Common myeloid progenitor, CD34-positive (primary cell): ENCODE results near the gene MEGF11.

Experiments
- CTCF ChIA-PET: fragments of 350-600 bp; sonication (Branson Sonifier 250); formaldehyde crosslinking; loops from one replicate; lab custom pipeline; 2021; ENCODE audit warnings: antibody characterized with exemption; lab: Charles Lee
- POLR2A ChIA-PET: fragments of 350-600 bp; sonication (Branson Sonifier 250); formaldehyde crosslinking; loops from one replicate; lab custom pipeline; 2021; ENCODE audit warnings: antibody characterized with exemption; lab: Charles Lee
- DNase-seq, 3 donors: peaks; one replicate each; pipeline versions ENCODE4 v3.0.0 to v3.0.0-alpha.2; 2013
- H3K27ac ChIP-seq, 2 experiments: 1 replicate in 1 of 2; 2 replicates in 1 of 2; pipeline ENCODE4 v1.7.0; 2013; ENCODE audit warnings: inconsistent platforms in 2 of 2, low read length in 2 of 2, mild to moderate bottlenecking in 2 of 2, low read depth in 1 of 2, moderate library complexity in 1 of 2; ENCODE audit not compliant: severe bottlenecking in 2 of 2, insufficient read depth in 1 of 2, poor library complexity in 1 of 2
- H3K27me3 ChIP-seq, 5 experiments: replicated peaks in 2 of 5; 1 replicate in 3 of 5; 2 replicates in 2 of 5; pipeline versions ENCODE4 v1.6.1 to v1.7.0; 2013; ENCODE audit warnings: low read length in 4 of 5, mild to moderate bottlenecking in 2 of 5, moderate library complexity in 2 of 5, inconsistent platforms in 1 of 5; ENCODE audit not compliant: insufficient read depth in 5 of 5, control insufficient read depth in 4 of 5
- H3K36me3 ChIP-seq, 4 experiments: 1 replicate in 2 of 4; 2 replicates in 2 of 4; pipeline versions ENCODE4 v1.6.1 to v1.7.0; 2013; ENCODE audit warnings: low read length in 3 of 4, control low read depth in 1 of 4, mild to moderate bottlenecking in 1 of 4; ENCODE audit not compliant: control insufficient read depth in 4 of 4, insufficient read depth in 4 of 4
- H3K4me1 ChIP-seq, 4 experiments: 1 replicate in 3 of 4; 2 replicates in 1 of 4; pipeline versions ENCODE4 v1.6.1 to v1.7.1; 2013; ENCODE audit warnings: low read length in 3 of 4, mild to moderate bottlenecking in 3 of 4, control low read depth in 1 of 4, inconsistent platforms in 1 of 4, moderate library complexity in 1 of 4; ENCODE audit not compliant: control insufficient read depth in 4 of 4, insufficient read depth in 4 of 4; ENCODE audit errors: control extremely low read depth in 1 of 4
- H3K4me3 ChIP-seq, 7 experiments: 1 replicate in 4 of 7; 2 replicates in 3 of 7; pipeline versions ENCODE4 v1.5.1 to v1.7.0; 2013; ENCODE audit warnings: mild to moderate bottlenecking in 7 of 7, low read length in 6 of 7, moderate library complexity in 6 of 7, inconsistent platforms in 2 of 7, low read depth in 2 of 7, control low read depth in 1 of 7; ENCODE audit not compliant: insufficient read depth in 4 of 7, control insufficient read depth in 1 of 7; ENCODE audit errors: extremely low read depth in 1 of 7
- H3K9me3 ChIP-seq, 5 experiments: 1 replicate in 4 of 5; 2 replicates in 1 of 5; pipeline versions ENCODE4 v1.6.1 to v1.7.1; 2013; ENCODE audit warnings: low read length in 4 of 5, mild to moderate bottlenecking in 2 of 5, inconsistent platforms in 1 of 5, low read depth in 1 of 5, moderate library complexity in 1 of 5; ENCODE audit not compliant: control insufficient read depth in 4 of 5, insufficient read depth in 2 of 5; ENCODE audit errors: control extremely low read depth in 1 of 5
- WGBS: methylation state at CpG from one replicate; pipeline ENCODE4 v1.1.5; 2013; ENCODE audit not compliant: insufficient coverage; 5-methylcytosine and 5-hydroxymethylcytosine counted together

MEGF11 gene

GRCh38 chr15:65917936-65918335 is 335.6 kb downstream of the MEGF11 start:
- WGBS = 100% methylated on average over 4 of the region's 4 CpGs
- Histone ChIP-seq H3K9me3 (no peaks in the 10 kb centered on the region), H3K4me1 (peaks cover 0 to 4% (median 0%) of the 10 kb centered on the region in 4 experiments), H3K4me3 (no peak overlapping the region), H3K27me3 (no peaks in the 10 kb centered on the region), H3K27ac (no peak overlapping the region), H3K36me3 (peaks cover 0 to 6% (median 0%) of the 10 kb centered on the region in 4 experiments)
- ChIA-PET CTCF (no interaction called here), POLR2A (no interaction called here)
- DNase-seq = no peak

DNA sequence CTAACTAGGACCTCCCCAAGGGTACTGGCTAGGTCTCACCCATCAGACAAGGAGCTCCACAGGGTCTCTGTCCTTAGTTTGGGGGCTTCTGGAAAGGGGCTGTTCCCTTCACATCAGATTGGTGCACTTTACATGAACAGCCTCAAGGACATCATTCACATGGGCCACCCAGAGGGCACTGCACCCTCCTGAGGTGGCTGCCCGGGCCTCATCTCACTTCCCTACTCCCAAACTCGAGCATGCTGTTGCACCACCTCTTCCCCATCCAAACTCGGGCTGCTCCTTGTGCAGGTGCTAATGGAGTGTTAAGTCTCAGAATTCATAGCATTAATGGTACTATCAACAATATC is 336.2 kb downstream of the MEGF11 start:
- Histone ChIP-seq H3K27me3 (no peaks in the 10 kb centered on the region), H3K4me1 (peaks cover 0 to 4% (median 0%) of the 10 kb centered on the region in 4 experiments), H3K4me3 (no peak overlapping the region), H3K27ac (no peak overlapping the region), H3K36me3 (peaks cover 0 to 6% (median 0%) of the 10 kb centered on the region in 4 experiments), H3K9me3 (no peaks in the 10 kb centered on the region)
- 90% methylated on average over 2 of the region's 3 CpGs for WGBS
- ChIA-PET POLR2A (no interaction called here), CTCF (no interaction called here)
- DNase-seq = no peak

- Histone ChIP-seq H3K36me3 (peaks cover 0 to 6% (median 2%) of the 10 kb centered on the region in 4 experiments), H3K9me3 (no peaks in the 10 kb centered on the region), H3K4me1 (peaks cover 0 to 4% (median 0%) of the 10 kb centered on the region in 4 experiments), H3K4me3 (no peak overlapping the region), H3K27ac (no peak overlapping the region), H3K27me3 (no peaks in the 10 kb centered on the region)
- WGBS = 88% methylated on average over 15 of the region's 16 CpGs
- peak in 2 of 3 donors; percentile 17 to 23 for DNase-seq
- POLR2A ChIA-PET = no interaction called here
- CTCF ChIA-PET = interaction anchor here (0.6 kb wide), 1 partner anchor 369 kb away, joined by 3 read pairs; no protein-coding TSS in a partner anchor
These were observed 336.7 kb downstream of the MEGF11 start for GRCh38 chr15:65916664-65917406.

GRCh38 chr15:65916041-65916663 is 337.4 kb downstream of the MEGF11 start:
- Histone ChIP-seq H3K27ac (no peak overlapping the region), H3K4me3 (no peak overlapping the region), H3K36me3 (peaks cover 0 to 7% (median 4%) of the 10 kb centered on the region in 4 experiments), H3K27me3 (no peaks in the 10 kb centered on the region), H3K9me3 (no peaks in the 10 kb centered on the region), H3K4me1 (peaks cover 0 to 4% (median 0%) of the 10 kb centered on the region in 4 experiments)
- no peak for DNase-seq
- ChIA-PET POLR2A (no interaction called here), CTCF (interaction anchor here (0.6 kb wide), 1 partner anchor 370 kb away, joined by 3 read pairs; no protein-coding TSS in a partner anchor)
- WGBS = 93% methylated on average over 7 of the region's 7 CpGs

DNA sequence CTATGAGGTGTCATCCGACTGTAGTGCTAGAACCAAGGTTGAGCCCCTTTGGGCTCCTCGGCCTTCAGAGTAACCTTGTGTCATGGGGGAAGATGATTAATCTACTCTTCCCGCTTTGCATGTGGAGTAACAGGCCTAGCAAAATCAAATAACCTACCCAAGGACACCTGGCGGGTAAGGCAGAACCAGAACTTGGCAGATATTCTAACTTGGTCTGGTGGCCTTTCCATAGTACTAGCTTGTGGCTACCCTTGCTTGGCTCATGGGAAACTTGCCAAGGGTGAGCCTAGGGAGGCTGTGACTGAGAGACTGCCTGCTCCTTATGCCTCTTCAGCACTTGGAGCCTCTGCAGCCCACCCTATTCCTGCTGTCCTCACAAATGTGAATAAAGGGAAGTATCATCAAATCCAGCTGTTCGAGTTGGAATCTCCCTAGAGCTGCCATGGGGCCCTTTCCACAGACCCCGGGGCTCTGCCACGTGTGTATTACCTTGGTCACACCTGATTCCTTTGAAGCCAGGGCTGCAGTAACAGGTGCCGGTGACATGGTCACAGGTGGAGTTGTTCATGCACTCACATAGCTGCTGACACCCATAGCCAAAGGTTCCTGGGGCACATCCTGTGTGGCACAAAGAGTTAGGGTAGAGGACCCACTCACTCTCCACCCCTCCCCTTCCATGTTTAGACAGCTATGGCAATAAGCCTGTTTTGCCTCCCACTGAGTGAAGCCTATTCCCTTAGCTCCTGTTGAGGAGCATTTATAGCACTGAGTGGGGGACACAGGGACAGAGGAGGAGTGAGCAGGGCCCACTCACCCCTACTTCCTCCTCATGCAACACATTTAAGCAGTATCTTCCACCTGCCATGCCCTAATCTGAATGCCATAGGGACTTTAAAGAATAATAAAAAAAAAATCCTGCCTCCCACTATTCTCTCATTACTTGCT is 338.3 kb downstream of the MEGF11 start:
- ChIA-PET POLR2A (no interaction called here), CTCF (no interaction called here)
- peaks cover 0 to 13% (median 7%) of the 10 kb centered on the region in 4 experiments for H3K36me3 ChIP-seq
- H3K27ac ChIP-seq = no peak overlapping the region
- no peaks in the 10 kb centered on the region for H3K9me3 ChIP-seq
- no peaks in the 10 kb centered on the region for H3K27me3 ChIP-seq
- WGBS = 98% methylated on average over 6 of the region's 8 CpGs
- H3K4me3 ChIP-seq = no peak overlapping the region
- peaks cover 0 to 4% (median 0%) of the 10 kb centered on the region in 4 experiments for H3K4me1 ChIP-seq
- no peak for DNase-seq

- no peak overlapping the region for H3K27ac ChIP-seq
- peaks cover 0 to 2% (median 0%) of the 10 kb centered on the region in 4 experiments for H3K4me1 ChIP-seq
- no CpG with 5 or more reads among the region's 4 CpGs for WGBS
- no peaks in the 10 kb centered on the region for H3K27me3 ChIP-seq
- DNase-seq = no peak
- H3K9me3 ChIP-seq = no peaks in the 10 kb centered on the region
- peaks cover 0 to 19% (median 9%) of the 10 kb centered on the region in 4 experiments for H3K36me3 ChIP-seq
- POLR2A ChIA-PET = no interaction called here
- CTCF ChIA-PET = no interaction called here
- no peak overlapping the region for H3K4me3 ChIP-seq
These were observed 339.2 kb downstream of the MEGF11 start for GRCh38 chr15:65914386-65914785.
